Urinary bladder (tissue), 4 donors: Measurements from ENCODE around the gene DHRS2. TPM values are rescaled to one million over a fixed set of nuclear protein-coding genes. Genes with fewer than 3 reads are reported as not detected.
A peak's percentile ranks its signal among the peaks of the same experiment; 100 is the strongest.

Source experiments
- DNase-seq: peaks from one replicate; pipeline ENCODE4 v3.0.0-alpha.2; 2015; ENCODE audit errors: extremely low spot score
- H3K27ac ChIP-seq: one replicate; pipeline ENCODE4 v1.5.1; 2013; ENCODE audit warnings: low read depth, mild to moderate bottlenecking, moderate library complexity
- H3K36me3 ChIP-seq: one replicate; pipeline ENCODE4 v1.6.1; 2013; ENCODE audit warnings: mild to moderate bottlenecking, moderate library complexity; ENCODE audit not compliant: insufficient read depth
- H3K4me1 ChIP-seq: one replicate; pipeline ENCODE4 v1.6.1; 2013; ENCODE audit warnings: mild to moderate bottlenecking, moderate library complexity; ENCODE audit not compliant: insufficient read depth
- H3K4me3 ChIP-seq: one replicate; pipeline ENCODE4 v1.5.1; 2013; ENCODE audit warnings: low read depth, low read length
- WGBS: extraction: QIAGEN DNeasy Blood & Tissue Kit; methylation state at CpG from one replicate; pipeline ENCODE4 v1.1.7; 2013; 5-methylcytosine and 5-hydroxymethylcytosine counted together
- polyA plus RNA-seq: library from polyadenylated mRNA; stranded (reverse); fragments of 200-250 nt; gene quantifications from one replicate; pipeline ENCODE4 v1.2.3, GENCODE V29; 2013
- total RNA-seq: library from RNA; depleted of rRNA; stranded (reverse); fragments of >200 nt; gene quantifications from one replicate; pipeline ENCODE4 v1.2.3, GENCODE V29; 2014
- donor health status: healthy with polysubstance abuse.
- donor health status: healthy.

Gene DHRS2
- total and polyA plus RNA-seq, 2 donors = 309 to 593 TPM

DNA sequence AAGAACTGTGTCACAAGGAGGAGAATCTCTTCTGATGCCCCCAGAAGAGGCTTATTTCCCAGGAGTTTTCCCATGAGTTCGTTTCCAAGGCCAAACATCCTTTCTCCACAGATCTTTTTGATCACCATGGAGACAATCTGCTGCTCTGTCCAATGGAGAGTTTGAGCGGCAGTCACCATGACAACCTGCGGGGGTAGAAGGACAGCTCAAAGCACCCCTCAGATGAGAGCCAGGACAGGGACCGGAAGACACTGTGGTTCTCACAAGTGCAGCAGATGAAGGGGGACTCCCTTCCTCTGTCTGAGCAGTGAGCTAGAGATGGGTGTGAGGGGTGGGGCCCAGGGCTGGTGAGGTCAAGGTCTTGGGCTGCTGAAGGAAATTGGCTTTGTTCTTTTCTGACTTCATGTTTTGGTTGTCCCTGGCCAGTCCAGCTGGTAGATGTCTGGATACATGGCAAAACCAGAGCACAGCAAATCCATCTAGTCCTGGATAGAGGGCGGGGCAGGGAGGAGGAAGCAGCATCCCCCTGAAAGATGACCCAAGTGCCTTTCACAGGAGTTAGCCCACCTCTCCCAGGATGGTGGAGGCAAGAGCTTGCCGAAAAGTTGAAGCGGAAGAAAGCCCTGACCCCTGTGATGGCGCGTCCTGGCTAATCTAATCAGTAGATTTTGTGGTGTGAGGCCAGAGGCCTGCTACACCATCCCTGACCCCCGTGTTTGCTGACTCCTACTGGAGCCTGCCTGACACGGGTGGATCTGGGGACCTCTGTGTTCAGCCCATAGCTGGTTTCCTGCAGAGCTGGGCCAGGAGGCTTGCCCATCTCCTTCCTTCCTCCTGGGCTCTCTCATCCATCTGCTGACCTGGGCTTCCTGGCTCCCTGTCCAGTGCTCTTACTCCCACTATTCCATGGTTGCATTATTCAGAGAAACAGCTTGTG is 24.4 kb downstream of the DHRS2 start:
- H3K36me3 ChIP-seq = no peaks in the 10 kb centered on the region
- no peaks in the 10 kb centered on the region for H3K4me1 ChIP-seq
- no peak overlapping the region for H3K4me3 ChIP-seq
- 77% methylated on average over 11 of the region's 11 CpGs for WGBS
- no peak for DNase-seq
- H3K27ac ChIP-seq = no peak overlapping the region

GRCh38 chr14:23661542-23661941 is 25.4 kb downstream of the DHRS2 start:
- H3K27ac ChIP-seq = no peak overlapping the region
- DNase-seq = no peak
- 67% methylated on average over 5 of the region's 5 CpGs for WGBS

DNA sequence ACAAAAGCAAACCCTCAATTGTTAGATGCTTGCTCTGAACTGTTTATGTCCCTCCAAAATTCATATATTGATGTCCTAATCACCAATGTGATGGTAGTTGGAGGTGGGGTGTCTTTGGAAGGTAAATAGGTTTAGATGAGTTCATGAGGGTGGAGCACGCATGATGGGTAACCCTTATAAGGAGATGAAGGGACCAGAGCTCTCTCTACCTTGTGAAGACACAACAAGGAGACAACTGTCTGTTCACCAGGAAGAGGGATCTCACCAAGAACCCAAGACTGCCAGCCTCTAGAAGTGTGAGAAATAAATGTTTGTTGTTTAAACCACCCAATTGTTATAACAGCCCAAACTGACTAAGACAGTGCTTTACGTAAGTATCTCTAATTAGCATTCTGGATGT is 27.0 kb downstream of the DHRS2 start:
- no peak overlapping the region for H3K4me3 ChIP-seq
- 95% methylated on average over 2 of the region's 2 CpGs for WGBS
- no peaks in the 10 kb centered on the region for H3K4me1 ChIP-seq
- no peaks in the 10 kb centered on the region for H3K36me3 ChIP-seq
- DNase-seq = no peak
- no peak overlapping the region for H3K27ac ChIP-seq

More at GRCh38 chr14:23661542-23661941, 25.4 kb downstream of the DHRS2 start:
- H3K4me3 ChIP-seq = no peak overlapping the region
- H3K36me3 ChIP-seq = no peaks in the 10 kb centered on the region
- no peaks in the 10 kb centered on the region for H3K4me1 ChIP-seq

DNA sequence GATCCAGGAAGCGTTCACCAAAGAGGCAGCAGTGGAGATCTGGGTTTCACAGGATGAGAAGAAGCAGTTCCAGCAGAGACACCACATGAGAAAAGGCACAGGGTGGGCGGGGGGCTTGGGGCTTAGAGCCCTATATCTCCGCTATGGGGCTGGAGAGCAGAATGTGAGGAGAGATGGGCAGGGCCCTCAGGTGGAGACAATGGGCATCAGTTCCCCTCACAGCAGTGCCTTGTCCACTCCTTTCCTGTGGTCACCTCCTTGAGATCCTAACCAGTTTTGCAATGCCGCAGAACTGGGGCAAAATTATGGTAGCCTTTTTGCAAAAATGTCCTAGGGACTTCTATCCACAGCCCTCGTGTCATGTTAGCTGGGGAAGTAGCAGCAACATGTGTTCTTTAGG is 27.5 kb downstream of the DHRS2 start:
- Histone ChIP-seq H3K4me3 (no peak overlapping the region), H3K36me3 (no peaks in the 10 kb centered on the region), H3K4me1 (no peaks in the 10 kb centered on the region), H3K27ac (no peak overlapping the region)
- DNase-seq = no peak
- WGBS = 81% methylated on average over 5 of the region's 5 CpGs

DNA sequence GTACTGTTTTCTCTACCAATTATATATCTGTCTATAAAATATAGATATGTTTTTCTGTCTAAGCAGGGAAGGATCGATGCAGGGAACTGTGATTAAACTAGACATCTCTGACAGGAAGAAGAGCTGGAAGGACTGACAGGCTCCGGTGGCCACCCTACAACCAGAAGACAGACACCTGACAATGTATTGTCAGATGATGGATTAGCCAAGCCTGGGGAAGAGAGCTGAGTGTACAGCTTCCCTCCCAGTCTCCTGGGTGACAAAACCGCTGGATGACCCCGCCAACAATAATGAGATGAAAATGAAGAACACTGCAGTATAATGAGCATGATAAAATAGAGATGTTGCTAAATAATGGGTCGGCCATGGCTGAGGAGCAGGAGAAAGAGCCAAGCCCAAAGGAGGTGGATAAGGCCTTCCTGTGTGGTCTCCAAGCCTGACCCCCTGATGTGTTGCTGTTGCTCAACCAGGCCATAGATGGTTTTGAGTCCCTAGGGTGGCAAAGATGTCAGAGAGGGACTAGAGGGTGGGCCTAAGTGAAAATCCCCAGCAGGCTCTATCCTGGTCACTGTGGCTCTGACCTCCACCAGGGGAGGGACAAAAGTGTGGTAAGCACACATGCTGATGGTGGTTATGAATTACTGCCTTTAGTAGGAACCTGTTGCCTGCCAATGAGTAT is 28.2 kb downstream of the DHRS2 start:
- Histone ChIP-seq H3K27ac (no peak overlapping the region), H3K4me1 (no peaks in the 10 kb centered on the region), H3K4me3 (no peak overlapping the region), H3K36me3 (no peaks in the 10 kb centered on the region)
- DNase-seq = no peak
- 87% methylated on average over 5 of the region's 5 CpGs for WGBS

DNA sequence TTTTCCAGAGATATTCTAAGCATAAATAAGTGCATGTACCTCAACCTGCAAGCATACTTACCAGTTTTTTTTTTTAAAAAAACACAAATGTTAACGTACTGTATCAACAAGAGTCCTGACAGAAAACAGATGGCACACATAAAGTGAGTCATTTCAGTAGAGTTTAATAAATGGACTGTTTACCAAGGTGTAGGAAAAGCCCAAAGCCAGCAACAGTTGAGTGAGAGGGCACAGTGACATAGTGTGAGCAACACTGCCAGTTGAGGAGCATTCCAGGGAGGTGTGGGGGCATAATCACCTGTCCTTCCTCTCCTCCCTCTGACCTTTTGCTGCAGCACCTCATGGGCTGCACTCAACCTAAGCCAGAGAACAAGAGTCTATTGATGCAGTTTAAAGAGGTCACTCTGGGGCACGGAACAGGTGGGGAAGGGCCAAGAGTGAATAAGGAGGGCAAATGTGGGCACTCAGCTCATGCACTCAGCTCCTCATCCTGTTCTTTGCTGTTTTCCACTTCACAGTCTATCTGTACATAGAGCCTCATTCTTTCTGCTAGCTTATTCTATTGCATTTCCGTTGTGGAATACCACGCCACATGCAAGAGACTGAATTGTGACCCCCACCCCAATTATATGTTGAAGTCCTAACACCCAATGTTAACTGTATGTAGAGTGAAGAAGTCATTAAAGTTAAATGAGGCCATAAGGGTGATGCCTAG is 29.3 kb downstream of the DHRS2 start:
- no peak overlapping the region for H3K4me3 ChIP-seq
- WGBS = 55% methylated on average over 4 of the region's 4 CpGs
- no peak overlapping the region for H3K27ac ChIP-seq
- H3K36me3 ChIP-seq = no peaks in the 10 kb centered on the region
- DNase-seq = peak; percentile 15
- no peaks in the 10 kb centered on the region for H3K4me1 ChIP-seq

DNA sequence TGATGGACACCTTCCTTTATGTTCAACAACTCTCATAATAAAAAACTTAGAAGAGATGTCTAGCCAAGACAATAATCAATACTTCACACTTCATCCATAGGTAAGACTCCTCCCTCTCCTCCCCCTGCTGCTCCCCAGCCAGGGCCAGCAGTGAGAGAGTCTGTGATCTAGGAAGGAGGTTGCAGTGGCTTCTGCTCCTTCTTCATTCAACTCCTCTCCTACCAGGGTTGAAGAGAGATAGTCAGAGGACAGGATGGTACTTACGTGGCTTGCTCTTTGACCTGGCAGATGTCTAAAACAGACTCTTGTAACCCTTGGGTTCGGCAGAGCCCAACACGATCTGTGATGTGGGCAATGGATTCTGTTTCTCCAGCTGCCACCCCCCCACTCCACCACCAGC is 31.0 kb downstream of the DHRS2 start:
- Histone ChIP-seq H3K36me3 (no peaks in the 10 kb centered on the region), H3K27ac (no peak overlapping the region), H3K4me1 (no peaks in the 10 kb centered on the region), H3K4me3 (no peak overlapping the region)
- 84% methylated on average over 3 of the region's 3 CpGs for WGBS
- DNase-seq = no peak

GRCh38 chr14:23669441-23669840 is 33.3 kb downstream of the DHRS2 start:
- 91% methylated on average over 5 of the region's 5 CpGs for WGBS
- no peak for DNase-seq
- Histone ChIP-seq H3K4me3 (no peak overlapping the region), H3K36me3 (no peaks in the 10 kb centered on the region), H3K4me1 (no peaks in the 10 kb centered on the region), H3K27ac (no peak overlapping the region)

- WGBS = 75% methylated on average over 3 of the region's 3 CpGs
- H3K4me1 ChIP-seq = no peaks in the 10 kb centered on the region
- H3K27ac ChIP-seq = no peak overlapping the region
- no peaks in the 10 kb centered on the region for H3K36me3 ChIP-seq
- H3K4me3 ChIP-seq = no peak overlapping the region
- no peak for DNase-seq
Observed at GRCh38 chr14:23670481-23670880, 34.3 kb downstream of the DHRS2 start.

DNA sequence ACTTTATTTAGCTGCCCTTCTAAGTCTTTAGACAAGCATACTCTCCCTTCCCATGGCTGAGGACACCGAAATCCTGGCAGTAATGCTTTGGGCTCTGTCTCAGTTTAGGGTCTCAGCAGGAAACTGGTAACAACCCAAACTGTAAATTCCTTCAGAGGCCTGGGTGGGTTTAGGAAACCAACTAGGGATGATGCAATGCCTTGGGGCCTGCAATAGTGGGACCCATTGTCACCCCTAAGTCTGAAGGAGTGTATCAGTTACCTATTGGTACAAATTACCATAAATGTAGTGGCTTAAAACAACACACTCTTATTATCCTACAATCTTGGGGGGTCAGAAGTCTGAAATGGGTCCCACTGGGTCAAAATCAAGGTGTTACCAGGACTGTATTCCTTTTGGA is 36.0 kb downstream of the DHRS2 start:
- 93% methylated on average over 1 of the region's 1 CpG for WGBS
- no peaks in the 10 kb centered on the region for H3K4me1 ChIP-seq
- no peak overlapping the region for H3K27ac ChIP-seq

GRCh38 chr14:23675337-23675736 is 39.2 kb downstream of the DHRS2 start:
- DNase-seq = no peak
- Histone ChIP-seq H3K27ac (no peak overlapping the region), H3K4me3 (no peak overlapping the region), H3K36me3 (no peaks in the 10 kb centered on the region), H3K4me1 (no peaks in the 10 kb centered on the region)
- WGBS = 65% methylated on average over 2 of the region's 2 CpGs

More for the DNA sequence above, 36.0 kb downstream of the DHRS2 start:
- H3K36me3 ChIP-seq = no peaks in the 10 kb centered on the region
- no peak overlapping the region for H3K4me3 ChIP-seq
- DNase-seq = no peak

DNA sequence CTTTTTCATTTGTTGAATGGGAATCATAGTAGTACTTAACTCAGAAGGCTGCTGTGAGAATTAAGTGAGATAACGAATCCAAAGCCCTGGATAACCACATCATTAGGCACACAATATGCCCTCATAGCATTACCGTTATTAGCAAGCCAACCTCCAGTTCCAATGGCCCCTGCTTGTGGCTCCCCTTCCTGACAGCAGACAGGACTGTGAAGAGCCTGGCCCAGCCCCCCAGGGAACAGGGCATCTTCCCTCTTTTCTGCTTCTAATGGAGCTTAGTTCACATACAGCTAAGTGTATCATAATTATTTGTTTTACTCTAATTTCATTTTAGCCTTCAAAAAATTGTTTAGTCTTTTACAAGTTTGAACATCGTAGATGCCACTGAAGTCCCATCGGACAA is 39.7 kb downstream of the DHRS2 start:
- no peak for DNase-seq
- no peak overlapping the region for H3K27ac ChIP-seq
- WGBS = 76% methylated on average over 4 of the region's 4 CpGs

GRCh38 chr14:23681337-23681736 is 45.2 kb downstream of the DHRS2 start:
- 50% methylated on average over 1 of the region's 1 CpG for WGBS
- DNase-seq = no peak
- Histone ChIP-seq H3K4me1 (no peaks in the 10 kb centered on the region), H3K36me3 (no peaks in the 10 kb centered on the region), H3K4me3 (no peak overlapping the region), H3K27ac (no peak overlapping the region)

More for the DNA sequence above, 39.7 kb downstream of the DHRS2 start:
- Histone ChIP-seq H3K36me3 (no peaks in the 10 kb centered on the region), H3K4me3 (no peak overlapping the region), H3K4me1 (no peaks in the 10 kb centered on the region)
